GM04503 (cell line): ENCODE results near the gene ELL3.
A peak's percentile ranks its signal among the peaks of the same experiment; 100 is the strongest.
"Not testable (repeated sequence)": the region's sequence is repeated elsewhere in the genome, so short reads cannot be mapped to it uniquely, and the experiment has no call there.

ENCODE experiments used
- DNase-seq: peaks from one replicate; pipeline ENCODE4 v3.0.0-alpha.2; 2012; ENCODE audit warnings: low read depth

The ELL3 gene, protein sequence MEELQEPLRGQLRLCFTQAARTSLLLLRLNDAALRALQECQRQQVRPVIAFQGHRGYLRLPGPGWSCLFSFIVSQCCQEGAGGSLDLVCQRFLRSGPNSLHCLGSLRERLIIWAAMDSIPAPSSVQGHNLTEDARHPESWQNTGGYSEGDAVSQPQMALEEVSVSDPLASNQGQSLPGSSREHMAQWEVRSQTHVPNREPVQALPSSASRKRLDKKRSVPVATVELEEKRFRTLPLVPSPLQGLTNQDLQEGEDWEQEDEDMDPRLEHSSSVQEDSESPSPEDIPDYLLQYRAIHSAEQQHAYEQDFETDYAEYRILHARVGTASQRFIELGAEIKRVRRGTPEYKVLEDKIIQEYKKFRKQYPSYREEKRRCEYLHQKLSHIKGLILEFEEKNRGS

DNA sequence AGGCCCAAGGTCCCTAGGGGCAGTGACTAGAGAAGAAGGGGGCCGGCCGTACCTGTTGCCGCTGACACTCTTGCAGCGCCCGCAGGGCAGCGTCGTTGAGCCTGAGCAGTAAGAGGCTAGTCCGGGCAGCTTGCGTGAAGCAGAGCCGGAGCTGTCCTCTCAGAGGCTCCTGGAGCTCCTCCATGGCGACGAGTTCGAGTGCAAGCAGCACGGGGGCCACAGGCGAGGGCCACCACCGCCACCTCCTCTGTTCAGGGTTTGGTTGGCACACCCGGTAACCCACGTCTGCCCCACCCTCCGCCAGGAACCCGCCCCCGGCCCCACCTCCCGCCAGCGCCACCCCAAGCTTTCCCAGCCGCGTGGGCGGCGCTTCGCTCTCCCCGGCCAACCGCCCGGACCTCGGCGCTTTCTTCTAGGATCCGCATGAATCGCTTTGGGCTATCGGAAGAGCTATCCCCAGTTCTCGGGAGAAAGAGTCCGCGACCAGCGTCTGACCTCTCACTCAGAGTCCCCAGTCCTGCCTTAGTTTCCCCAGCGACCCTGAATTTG, at the start of gene ELL3:
Gene ELL3 (minus strand): TSS at position 249 of the 549 bp plus-strand sequence. CDS start 65 bp downstream, at position 184.
- no peak for DNase-seq

DNA sequence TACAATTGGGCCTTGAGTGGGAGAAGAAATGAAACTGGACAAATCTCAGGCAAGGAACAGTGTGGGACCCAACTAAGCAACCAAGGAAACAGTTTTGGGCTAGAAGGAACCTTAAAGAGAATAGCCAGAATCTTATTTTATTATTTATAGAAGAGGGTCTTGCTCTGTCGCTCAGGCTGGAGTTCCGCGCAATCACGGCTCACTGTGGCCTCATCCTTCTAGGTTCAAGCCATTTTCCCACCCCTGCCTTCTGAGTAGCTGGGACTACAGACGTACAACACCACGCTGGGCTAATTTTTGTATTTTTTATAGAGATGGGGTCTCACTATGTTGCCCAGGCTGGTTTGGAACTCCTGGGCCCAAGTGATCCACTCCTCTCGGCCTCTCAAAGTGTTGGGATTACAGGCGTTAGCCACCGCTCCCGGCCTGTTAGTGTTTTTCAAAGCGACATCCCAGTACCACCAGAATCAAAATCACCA, 49.3 kb upstream of the ELL3 start:
- DNase-seq, result no peak

DNA sequence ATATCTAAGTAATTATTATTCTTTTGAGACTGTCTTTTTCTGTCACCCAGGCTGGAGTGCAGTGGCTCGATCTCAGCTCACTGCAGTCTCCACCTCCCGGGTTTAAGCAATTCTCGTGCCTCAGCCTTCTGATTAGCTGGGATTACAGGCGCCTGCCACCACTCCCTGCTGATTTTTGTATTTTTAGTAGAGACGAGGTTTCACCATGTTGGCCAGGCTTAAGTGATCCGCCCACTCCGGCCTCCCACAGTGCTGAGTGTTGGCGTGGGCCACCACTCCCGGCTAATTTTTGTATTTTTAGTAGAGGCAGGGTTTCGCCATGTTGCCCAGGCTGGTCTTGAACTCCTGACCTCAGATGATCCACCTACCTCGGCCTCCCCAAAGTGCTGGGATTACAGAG, 48.5 kb upstream of the ELL3 start:
- not testable (repeated sequence) for DNase-seq

DNA sequence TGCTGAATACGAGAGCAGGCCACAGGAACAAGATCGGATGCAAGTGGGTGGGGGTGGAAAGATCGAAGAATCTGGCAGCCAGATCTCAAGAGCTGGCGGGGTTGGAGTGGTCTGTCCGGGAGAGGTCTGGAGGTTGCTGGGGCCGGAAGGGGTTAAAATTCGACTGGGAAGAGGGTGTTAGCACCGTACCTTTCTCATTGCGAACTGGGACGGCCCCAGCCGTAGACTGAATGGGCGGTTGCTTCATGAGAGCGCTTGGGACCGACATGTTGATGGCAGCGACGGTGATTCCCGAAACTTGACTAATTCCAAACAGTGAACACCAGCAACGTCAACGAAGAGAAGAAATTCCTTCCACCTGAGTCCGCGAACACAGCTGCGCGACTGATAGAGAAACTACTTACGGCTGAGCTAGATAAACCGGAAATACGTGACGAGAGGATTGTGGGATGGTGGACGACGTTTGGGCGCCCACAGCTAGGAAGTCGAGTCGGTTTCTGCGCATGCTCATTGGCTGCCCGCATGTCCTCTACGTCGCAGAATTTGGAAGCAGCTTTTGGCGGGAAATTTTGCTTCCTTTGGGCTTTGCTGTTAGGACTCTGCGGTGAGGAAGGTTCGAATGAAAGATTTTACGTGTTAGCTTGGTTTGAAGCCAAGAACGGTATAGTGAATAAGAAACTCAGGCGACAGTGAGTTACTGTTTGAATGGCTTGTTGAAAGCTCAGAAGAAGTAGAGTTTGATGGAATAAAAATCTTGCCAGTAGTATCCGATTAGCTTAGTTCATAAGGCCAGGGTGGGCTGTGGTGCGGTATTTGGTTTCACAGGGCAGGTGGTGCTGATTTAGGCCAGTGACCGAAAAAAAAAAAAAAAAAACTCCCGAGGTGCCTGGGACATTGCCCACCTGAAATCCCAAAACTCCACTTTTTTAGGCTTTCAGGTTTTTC, 47.8 kb upstream of the ELL3 start, which contains the start of gene MFAP1:
Gene MFAP1 (minus strand): TSS at position 389 of the 945 bp plus-strand sequence. CDS start 121 bp downstream, at position 268.
- peak; percentile 78 for DNase-seq

DNA sequence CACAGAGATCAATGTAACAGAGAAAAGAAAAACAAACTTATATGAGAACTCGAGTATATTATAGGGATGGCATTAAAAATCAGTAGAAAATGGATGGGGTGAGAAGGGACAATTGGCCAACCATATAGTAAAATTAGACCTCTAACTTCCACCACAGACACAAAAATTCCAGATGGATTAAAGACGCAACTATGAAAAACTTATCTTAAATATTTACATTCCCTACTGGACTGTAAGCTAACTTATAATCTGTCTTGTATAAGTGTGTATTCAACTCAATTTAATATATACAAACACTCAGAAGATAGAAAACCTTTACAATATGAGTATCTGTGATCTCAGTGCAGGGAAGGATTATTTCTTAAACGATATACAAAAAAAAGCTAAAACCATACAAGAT, 44.7 kb upstream of the ELL3 start:
- no peak for DNase-seq

DNA sequence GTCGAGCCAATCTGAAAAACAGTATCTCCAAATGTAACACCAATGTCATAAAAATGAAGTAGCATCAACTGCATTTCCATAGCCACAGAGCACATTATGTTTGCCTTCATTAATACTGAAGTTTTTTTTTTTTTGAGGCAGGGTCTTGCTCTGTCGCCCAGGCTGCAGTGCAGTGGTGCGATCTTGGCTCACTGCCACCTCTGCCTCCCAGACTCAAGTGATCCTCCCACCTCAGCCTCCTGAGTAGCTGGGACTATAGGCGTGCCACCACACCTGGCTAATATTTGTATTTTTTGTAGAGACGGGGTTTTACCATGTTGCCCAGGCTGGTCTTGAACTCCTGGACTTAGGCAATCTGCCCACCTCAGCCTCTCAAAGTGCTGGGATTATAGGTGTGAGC, 38.3 kb upstream of the ELL3 start:
- DNase-seq, result not testable (repeated sequence)

DNA sequence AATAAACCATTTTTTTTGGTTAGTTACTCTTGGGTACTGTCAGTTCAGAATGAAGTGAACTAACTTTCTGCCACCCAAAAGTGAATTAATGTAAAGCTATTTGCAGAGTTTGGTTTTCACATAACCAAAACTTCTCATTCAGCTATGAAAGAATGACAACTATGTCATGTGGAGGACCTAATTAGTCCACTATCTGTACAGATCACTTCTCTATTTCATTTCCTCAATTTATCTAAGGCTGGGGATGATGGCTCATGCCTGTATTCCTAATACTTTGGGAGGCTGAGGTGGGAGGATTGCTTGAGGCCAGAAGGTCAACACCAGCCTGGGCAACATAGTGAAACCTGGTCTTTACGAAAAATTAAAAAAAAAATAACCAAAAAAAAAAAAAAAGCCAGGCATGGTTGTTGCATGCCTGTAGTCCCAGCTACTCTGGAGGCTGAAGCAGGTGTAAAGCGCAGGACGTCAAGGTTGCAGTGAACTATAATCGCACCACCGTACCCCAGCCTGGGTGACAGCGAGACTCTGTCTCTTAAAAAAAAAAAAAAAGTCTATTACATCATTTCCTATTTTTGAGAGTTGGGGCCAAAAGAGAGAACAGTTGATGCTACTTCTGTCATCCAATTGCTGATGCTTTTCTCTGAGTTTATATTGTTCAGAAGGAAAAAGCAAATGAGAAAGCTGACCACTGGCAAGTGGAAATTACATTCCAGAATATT, 32.4 kb upstream of the ELL3 start:
- no peak for DNase-seq

DNA sequence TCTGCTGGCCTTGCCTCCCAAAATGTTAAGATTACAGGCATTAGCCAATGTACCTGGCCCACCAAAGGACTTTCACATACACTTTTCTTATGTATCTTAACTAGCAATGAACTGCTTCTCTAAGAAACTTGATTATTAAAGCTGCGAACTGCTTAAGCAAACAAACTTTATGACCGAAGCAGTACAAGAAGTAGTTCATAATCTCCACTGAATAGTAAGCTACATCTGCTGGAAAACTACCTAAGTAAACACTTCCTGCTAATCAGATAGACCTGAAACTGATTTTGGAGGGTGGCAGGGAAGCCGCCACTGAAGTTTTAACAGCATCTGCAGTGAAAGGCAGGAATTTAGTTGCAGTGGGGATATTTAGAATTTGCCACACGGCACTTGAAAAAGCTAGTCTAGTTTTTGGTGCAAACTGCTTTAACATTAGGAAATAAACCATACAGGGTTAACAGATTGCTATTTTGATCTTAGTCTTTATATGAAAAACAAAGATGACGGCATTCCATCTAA, 31.7 kb upstream of the ELL3 start:
- DNase-seq, result no peak

DNA sequence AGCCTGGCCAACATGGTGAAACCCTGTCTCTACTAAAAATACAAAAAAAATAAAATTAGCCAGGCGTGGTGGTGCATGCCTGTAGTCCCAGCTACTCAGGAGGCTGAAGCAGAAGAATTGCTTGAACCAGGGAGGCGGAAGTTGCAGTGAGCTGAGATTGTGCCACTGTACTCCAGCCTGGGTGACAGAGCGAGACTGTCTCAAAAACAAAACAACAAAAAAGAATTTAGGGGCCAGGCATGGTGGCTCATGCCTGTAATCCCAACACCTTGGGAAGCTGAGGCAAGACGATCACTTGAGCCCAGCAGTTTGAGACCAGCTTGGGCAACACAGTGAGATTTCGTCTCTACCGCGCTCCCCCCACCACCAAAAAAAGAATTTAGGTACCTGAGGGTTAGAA, 25.9 kb upstream of the ELL3 start:
- DNase-seq, result not testable (repeated sequence)

DNA sequence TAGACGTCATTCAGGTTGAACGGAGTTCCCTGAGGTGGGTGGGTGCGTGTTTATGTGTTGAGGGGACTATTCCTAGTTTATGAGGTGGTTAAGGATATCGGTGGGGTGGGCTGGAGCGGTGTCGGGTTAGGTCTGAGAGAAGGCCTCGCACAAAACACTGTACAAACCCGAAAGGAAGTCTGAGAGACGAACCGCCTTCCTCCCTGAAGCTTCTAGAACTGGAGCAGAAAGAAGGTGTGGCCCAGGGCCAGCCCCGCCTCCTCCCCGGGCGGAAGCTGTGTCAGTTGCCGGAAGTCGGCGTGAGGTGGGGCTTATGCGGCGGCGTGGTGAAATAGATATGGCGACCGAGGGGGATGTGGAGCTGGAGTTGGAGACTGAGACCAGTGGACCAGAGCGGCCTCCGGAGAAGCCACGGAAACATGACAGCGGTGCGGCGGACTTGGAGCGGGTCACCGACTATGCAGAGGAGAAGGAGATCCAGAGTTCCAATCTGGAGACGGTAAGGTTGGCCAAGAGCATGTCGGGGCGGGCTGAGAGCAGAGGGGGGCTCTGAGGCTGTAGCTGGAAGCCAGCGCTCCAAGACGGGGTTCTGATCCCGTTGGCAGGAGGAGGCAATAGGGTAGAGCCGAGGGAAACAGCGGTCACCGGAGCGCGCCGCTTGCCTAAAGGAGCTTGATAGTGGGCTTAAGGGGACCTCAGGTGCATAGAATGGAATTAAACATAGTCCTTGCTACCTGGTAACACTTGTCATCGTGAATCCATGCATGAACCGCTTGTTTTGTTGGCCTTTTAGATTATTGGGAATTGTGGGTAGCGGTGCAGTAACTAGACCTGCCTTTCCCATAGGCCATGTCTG, 23.7 kb upstream of the ELL3 start, which contains the start of gene HYPK:
Gene HYPK (plus strand): TSS at position 314 of the 856 bp plus-strand sequence. CDS start 24 bp downstream, at position 338.
- DNase-seq, result no peak

DNA sequence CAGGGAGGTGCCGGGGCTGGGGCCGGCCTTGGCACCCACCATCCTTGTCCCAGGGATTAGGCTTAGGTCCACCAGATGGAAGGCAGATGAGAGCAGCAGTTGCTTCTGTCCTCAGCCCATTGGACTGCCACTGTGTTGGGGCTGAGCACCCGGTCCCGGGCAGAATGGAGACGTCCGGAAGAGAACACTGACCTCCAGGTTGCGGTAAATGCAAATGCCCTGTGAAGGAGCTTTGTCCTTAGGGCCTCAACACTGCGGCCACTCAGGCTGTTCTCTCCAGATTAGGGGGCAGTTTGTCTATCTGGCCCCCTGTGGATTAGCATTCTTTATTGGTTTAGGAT, 23.1 kb upstream of the ELL3 start, which contains the start of gene SERINC4:
Gene SERINC4 (minus strand): TSS at position 276 of the 341 bp plus-strand sequence. CDS start 234 bp downstream, at position 42.
- DNase-seq, result no peak

DNA sequence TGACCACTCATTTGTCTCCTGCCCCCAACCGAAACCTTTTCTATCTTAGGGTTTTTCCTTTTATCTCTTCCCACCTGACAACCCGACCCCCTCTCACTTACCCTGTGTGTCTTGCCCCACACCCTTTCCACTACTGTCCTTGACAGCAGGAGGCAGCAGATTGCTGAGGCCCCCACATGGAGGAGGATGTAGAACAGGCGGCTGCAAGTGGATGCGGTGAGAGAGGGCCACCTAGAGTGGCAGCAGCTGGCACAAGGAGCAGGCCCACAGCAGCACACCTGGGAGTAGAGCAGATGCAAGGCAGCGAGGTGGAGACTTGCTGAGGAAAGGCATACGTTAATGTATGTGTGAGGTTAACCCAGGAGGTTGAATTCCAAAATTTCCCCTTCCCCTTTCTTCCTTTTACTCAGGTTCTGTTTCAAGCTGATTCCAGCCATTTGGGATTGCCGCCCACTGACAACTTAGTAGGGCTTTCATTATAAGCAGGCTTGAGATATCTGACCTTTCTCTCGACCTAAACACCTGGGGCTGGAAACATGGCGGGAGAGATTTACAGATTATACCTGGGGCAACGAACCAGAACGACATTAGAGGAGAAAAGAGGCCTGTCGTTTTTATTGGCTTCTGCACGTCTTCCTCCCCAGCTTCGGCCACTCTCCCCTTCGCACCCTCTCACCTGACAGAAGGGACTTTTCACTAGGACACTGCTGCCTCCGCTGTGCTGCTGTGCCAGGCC, 22.6 kb upstream of the ELL3 start:
- no peak for DNase-seq

DNA sequence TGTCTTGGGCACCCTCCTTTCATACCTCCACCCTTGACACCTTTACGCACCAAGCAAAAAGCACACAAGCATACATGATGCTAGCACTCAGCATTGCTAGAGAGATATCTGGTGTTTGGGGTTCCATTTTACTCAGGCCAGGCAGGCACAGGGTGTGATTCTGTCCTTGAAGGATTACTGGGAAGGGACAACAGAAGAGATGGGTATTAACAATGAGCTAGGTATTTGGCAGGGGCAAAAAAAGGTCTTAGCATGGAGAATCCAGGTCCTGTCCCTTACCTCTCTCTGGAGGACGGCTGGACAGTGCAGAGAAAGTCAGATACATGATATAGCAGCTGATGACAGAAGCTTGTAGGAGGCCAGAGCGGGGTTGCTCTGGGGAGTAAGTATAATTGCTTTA, 19.8 kb upstream of the ELL3 start:
- no peak for DNase-seq

DNA sequence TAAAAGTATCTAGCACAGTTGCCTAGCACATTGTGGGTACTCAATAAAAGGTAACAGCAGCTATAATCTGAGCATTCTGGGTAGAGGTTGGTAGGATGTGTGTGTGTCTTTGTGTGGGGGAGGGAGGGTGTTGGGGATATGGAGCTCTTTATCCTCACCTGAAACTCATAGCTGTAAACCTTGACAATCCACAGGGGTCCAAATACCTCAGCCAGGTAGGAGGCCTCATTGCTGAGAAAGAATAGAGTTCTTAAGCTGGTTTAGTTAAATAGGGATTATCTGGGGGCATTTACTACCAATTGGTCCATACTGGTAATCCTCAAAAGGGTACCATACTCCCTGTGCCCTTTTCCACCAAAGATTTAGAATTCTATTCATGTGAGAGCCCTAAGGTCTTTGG, 19.2 kb upstream of the ELL3 start:
- DNase-seq, result no peak

DNA sequence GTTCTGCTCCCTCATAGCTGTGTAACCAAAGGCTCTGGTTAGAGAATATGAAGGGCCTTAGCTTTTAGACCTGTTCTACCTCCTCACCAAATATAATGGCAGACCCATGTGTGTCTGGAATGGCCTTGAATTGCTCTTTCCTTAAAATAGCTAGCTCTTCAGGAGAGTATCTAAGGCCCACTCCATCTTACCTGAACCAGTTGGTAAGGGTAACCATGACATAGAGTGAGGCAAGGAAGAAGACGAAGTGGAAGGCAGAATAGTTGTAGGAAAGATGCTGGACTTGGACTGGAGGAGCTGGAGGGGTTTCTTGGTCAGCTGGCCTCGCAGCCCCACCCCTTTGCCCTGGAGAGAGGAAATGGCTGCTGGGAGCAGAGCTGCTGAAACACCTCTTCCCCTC, 18.4 kb upstream of the ELL3 start:
- no peak for DNase-seq

DNA sequence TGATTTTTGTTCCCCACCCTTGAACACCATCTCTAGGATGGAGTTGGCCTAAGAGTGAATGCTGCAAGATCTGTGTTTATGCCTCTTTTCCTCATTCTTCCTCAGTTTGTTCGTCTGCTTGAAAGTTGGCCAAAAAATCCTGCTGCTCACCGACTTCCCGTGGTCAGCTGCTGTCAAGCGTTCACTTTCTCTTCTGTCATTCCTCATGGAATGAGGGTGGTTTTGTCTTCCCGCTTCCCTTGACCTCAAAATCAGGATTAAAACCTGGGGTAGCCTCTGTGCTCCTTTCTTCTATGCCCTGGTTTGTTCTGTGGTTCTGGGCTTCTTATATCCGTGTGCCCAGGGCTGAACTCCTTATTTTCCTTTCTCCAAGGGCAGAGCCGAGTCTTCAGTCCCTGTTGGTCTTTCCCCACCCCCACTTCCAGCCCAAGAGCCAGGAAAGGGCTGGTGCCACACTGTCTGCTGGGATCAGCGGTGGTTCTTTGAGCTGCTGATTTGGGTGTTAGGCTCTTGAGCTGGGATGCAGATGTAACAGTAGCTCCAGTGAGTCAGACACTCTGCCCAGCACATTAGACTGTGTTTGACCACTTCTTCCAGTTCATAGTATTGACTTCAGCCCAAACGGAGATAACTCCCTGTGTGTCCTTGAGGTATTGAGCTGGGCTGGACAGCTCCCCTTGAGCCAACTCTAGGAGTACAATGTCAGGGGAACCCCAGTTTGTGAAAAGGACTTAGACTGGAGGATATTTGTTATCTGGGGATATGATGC, 17.7 kb upstream of the ELL3 start:
- no peak for DNase-seq

DNA sequence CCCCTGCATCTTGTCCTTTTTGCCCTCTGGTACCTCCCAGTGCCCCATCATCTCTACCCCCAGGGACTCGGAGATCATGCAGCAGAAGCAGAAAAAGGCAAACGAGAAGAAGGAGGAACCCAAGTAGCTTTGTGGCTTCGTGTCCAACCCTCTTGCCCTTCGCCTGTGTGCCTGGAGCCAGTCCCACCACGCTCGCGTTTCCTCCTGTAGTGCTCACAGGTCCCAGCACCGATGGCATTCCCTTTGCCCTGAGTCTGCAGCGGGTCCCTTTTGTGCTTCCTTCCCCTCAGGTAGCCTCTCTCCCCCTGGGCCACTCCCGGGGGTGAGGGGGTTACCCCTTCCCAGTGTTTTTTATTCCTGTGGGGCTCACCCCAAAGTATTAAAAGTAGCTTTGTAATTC, 16.9 kb upstream of the ELL3 start:
- no peak for DNase-seq

DNA sequence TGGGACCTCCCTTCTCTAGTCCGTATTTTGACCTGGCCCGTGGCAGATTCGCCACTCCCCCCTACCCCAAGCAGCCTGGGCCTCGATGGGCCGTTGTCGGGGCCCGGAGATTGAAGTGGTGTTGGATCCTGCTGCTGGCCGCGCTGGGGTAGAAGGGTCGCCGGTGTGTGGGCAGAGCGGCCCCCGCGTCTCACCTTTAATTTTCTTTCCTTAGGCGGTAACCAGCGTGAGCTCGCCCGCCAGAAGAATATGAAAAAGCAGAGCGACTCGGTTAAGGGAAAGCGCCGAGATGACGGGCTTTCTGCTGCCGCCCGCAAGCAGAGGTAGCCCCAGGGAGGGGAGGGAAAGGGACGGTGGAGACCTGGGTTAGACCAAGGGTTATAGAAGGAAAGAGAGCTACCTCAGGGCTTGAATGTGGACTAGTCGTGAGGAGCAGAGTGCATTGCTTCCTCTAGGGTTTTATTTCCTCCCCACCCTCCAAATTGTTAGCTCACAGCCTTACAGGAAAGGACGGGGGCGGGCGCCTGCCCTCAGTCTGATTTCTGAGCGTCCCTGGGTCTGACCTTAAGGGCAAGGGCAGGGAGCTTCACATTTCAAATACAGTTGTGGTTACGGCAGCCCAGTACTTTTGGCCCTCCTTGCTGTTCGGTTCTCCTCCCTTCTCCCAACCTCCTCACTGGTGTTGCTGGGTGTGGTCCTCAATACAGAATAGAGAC, 16.2 kb upstream of the ELL3 start:
- no peak for DNase-seq
